HepG2 (cell line): ENCODE data around the gene VPS26B. TPM values are rescaled to one million over a fixed set of nuclear protein-coding genes. Genes with fewer than 3 reads are reported as not detected.
A peak's percentile ranks its signal among the peaks of the same experiment; 100 is the strongest.

Experiments
- DNMT1 ChIP-seq: sonication (generic); formaldehyde crosslinking; IDR thresholded peaks from 2 replicates; pipeline ENCODE4 v1.5.1; 2020; ENCODE audit warnings: mild to moderate bottlenecking, missing genetic modification reagents
- FOXK2 ChIP-seq: fragments of 450-650 bp; IDR thresholded peaks from 2 replicates; pipeline ENCODE4 v1.6.1; 2016
- SOX6 ChIP-seq, 2 experiments: fragments of 450-650 bp in 1 of 2; sonication (generic) in 1 of 2; formaldehyde crosslinking in 1 of 2; IDR thresholded peaks; 2 replicates each; pipeline versions ENCODE4 v1.4.0 to v1.6.1; 2017 to 2020; ENCODE audit warnings: antibody characterized with exemption in 1 of 2, mild to moderate bottlenecking in 1 of 2, missing genetic modification reagents in 1 of 2
- SUZ12 ChIP-seq: fragments of 150-350 bp; IDR thresholded peaks from 2 replicates; pipeline ENCODE4 v1.6.1; 2014; ENCODE audit warnings: low read depth, low read length
- TRIM24 ChIP-seq: sonication (generic); formaldehyde crosslinking; IDR thresholded peaks from 2 replicates; pipeline ENCODE4 v1.8.0; 2022; ENCODE audit warnings: mild to moderate bottlenecking, missing genetic modification reagents
- XBP1 ChIP-seq: sonication (generic); formaldehyde crosslinking; IDR thresholded peaks from 2 replicates; pipeline ENCODE4 v1.5.0; 2020; ENCODE audit warnings: missing genetic modification reagents
- YEATS2 ChIP-seq: sonication (generic); formaldehyde crosslinking; IDR thresholded peaks from 2 replicates; pipeline ENCODE4 v1.4.0; 2020; ENCODE audit warnings: missing genetic modification reagents, borderline replicate concordance
- ZNF496 ChIP-seq: sonication (generic); formaldehyde crosslinking; IDR thresholded peaks from 2 replicates; pipeline ENCODE4 v1.8.1; 2023; ENCODE audit warnings: mild to moderate bottlenecking, moderate library complexity, missing genetic modification reagents; ENCODE audit not compliant: insufficient replicate concordance
- ZNF543 ChIP-seq: sonication (generic); formaldehyde crosslinking; IDR thresholded peaks from 2 replicates; pipeline ENCODE4 v1.4.0; 2020; ENCODE audit warnings: mild to moderate bottlenecking, missing genetic modification reagents
- ZNF670 ChIP-seq: sonication (generic); formaldehyde crosslinking; IDR thresholded peaks from 2 replicates; pipeline ENCODE4 v1.8.0; 2022; ENCODE audit warnings: mild to moderate bottlenecking, missing genetic modification reagents, borderline replicate concordance
- polyA plus RNA-seq, 8 experiments: library from polyadenylated mRNA; depleted of rRNA in 3 of 8; stranded (reverse) in 7 of 8; unstranded in 1 of 8; fragments of >200 nt; fragmentation: Illumina TruSeq in 4 of 8; extraction: Trizol in 4 of 8; gene quantifications; 2 replicates each; pipeline versions ENCODE4 v1.2.1 to v1.2.3, GENCODE V29; 2011 to 2016; ENCODE audit warnings: low read depth in 4 of 8, missing spikeins in 1 of 8, mixed read lengths in 1 of 8; ENCODE audit not compliant: insufficient read depth in 1 of 8
- total RNA-seq, 5 experiments: library from RNA; depleted of rRNA; stranded (reverse); fragments of >200 nt; fragmentation: Illumina TruSeq; extraction: Trizol; gene quantifications; 2 replicates each; pipeline ENCODE4 v1.2.3, GENCODE V29; 2016; ENCODE audit warnings: low read depth in 1 of 5
- TF ChIP-seq, protein P1 (sequence below): IDR thresholded peaks from 2 replicates; pipeline ENCODE4 v1.6.1; 2016; ENCODE audit warnings: low read depth, missing genetic modification reagents, missing compliant biosample characterization
- TF ChIP-seq, protein P2 (sequence below): sonication (generic); formaldehyde crosslinking; IDR thresholded peaks from 2 replicates; pipeline ENCODE4 v1.4.0; 2020; ENCODE audit warnings: missing genetic modification reagents
- TF ChIP-seq, protein P3 (sequence below): sonication (generic); formaldehyde crosslinking; IDR thresholded peaks from 2 replicates; pipeline ENCODE4 v1.8.1; 2023; ENCODE audit warnings: mild to moderate bottlenecking, moderate library complexity, missing genetic modification reagents
- TF ChIP-seq, protein P4 (sequence below): sonication (generic); formaldehyde crosslinking; IDR thresholded peaks from 2 replicates; pipeline ENCODE4 v1.5.1; 2020; ENCODE audit warnings: mild to moderate bottlenecking, missing genetic modification reagents, moderate library complexity

VPS26B gene
- total and polyA plus RNA-seq, 2 of the 13 experiments (the other 11 are each of a cell fraction or from before 2014, with no cell fraction given) = 20.2 to 23.2 TPM

DNA sequence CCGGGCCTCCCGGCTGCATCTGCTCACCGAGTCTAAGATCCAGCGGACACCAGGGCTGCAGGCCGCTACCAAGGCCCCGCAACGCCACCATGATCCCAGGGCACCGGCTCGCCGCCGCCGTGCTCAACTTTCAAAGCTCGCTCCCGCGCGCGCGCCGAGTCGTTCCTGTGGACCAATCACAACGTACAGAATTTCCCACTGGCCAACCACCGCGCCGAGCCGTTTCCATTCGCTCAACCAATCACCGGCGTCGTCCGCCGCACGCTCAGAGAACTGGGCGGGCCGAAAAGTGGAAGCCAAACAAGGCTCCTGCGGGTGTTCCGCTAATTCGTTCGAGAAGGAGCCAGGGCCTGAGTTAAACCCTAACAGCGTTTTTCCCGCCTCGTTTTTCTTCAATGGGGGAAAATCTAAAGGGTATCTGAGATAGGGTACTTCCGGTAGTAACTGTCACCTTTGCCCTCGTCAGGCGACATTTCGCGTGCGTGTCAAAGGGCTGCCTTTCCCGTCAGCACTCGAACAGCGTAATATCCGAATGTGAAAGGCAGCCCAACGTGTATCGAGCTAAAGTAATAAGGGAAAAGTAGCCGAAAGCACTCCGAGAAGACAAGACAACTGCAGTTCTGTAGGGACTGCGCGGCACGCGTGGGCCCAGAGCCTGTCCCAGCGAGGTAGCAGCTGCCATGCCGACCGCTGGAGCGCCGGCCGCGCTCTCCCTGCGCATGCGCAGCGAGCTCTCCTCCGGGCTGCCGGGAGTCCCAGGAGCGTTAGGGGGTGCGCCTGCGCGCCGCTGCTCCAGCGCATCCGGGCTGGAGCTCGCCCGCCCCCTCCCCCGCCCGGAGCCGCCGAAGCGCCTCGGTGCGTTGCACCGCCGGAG lies at the start of gene VPS26B, which contains the start of gene NCAPD3 (continued):
- TF ChIP-seq, protein P1, sequence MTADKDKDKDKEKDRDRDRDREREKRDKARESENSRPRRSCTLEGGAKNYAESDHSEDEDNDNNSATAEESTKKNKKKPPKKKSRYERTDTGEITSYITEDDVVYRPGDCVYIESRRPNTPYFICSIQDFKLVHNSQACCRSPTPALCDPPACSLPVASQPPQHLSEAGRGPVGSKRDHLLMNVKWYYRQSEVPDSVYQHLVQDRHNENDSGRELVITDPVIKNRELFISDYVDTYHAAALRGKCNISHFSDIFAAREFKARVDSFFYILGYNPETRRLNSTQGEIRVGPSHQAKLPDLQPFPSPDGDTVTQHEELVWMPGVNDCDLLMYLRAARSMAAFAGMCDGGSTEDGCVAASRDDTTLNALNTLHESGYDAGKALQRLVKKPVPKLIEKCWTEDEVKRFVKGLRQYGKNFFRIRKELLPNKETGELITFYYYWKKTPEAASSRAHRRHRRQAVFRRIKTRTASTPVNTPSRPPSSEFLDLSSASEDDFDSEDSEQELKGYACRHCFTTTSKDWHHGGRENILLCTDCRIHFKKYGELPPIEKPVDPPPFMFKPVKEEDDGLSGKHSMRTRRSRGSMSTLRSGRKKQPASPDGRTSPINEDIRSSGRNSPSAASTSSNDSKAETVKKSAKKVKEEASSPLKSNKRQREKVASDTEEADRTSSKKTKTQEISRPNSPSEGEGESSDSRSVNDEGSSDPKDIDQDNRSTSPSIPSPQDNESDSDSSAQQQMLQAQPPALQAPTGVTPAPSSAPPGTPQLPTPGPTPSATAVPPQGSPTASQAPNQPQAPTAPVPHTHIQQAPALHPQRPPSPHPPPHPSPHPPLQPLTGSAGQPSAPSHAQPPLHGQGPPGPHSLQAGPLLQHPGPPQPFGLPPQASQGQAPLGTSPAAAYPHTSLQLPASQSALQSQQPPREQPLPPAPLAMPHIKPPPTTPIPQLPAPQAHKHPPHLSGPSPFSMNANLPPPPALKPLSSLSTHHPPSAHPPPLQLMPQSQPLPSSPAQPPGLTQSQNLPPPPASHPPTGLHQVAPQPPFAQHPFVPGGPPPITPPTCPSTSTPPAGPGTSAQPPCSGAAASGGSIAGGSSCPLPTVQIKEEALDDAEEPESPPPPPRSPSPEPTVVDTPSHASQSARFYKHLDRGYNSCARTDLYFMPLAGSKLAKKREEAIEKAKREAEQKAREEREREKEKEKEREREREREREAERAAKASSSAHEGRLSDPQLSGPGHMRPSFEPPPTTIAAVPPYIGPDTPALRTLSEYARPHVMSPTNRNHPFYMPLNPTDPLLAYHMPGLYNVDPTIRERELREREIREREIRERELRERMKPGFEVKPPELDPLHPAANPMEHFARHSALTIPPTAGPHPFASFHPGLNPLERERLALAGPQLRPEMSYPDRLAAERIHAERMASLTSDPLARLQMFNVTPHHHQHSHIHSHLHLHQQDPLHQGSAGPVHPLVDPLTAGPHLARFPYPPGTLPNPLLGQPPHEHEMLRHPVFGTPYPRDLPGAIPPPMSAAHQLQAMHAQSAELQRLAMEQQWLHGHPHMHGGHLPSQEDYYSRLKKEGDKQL (CRISPR knock-in tag) = no peak
- TF ChIP-seq SOX6 (IDR thresholded peaks at IDR 0.05) (no peak), SOX6 (CRISPR knock-in tag; IDR thresholded peaks at IDR 0.05) (peak; percentile 76), DNMT1 (0 out of 2 replicates have a peak, but pooled peaks have one; percentile 13), ZNF543 (CRISPR knock-in tag) (0 out of 2 replicates have a peak, but pooled peaks have one; percentile 40), ZNF496 (no peak), ZNF670 (peak; percentile 21; the same call in 1 of the 2 replicates), SUZ12 (no peak), XBP1 (CRISPR knock-in tag) (no peak), FOXK2 (no peak), TRIM24 (no peak), YEATS2 (CRISPR knock-in tag) (no peak; the same call in none of the 2 replicates)
- TF ChIP-seq, protein P2, sequence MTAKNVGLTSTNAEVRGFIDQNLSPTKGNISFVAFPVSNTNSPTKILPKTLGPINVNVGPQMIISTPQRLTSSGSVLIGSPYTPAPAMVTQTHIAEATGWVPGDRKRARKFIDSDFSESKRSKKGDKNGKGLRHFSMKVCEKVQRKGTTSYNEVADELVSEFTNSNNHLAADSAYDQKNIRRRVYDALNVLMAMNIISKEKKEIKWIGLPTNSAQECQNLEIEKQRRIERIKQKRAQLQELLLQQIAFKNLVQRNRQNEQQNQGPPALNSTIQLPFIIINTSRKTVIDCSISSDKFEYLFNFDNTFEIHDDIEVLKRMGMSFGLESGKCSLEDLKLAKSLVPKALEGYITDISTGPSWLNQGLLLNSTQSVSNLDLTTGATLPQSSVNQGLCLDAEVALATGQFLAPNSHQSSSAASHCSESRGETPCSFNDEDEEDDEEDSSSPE = peak; percentile 98
- TF ChIP-seq, protein P3, sequence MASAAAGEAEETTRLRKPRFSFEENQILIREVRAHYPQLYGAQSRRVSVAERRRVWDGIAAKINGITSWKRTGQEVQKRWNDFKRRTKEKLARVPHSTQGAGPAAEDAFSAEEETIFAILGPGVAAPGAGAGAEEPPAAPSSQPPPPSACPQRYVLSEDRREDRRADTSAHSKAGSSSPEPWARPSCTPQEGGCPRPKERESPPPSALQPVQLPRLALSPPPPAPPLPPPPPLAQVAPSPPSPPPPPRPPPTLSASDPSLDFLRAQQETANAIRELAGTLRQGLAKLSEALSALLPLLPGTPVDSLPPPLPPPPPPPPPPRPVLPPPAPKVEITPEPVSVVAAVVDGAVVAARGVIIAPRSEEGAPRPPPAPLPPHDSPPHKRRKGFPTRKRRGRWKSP (CRISPR knock-in tag) = peak; percentile 97
- TF ChIP-seq, protein P4, sequence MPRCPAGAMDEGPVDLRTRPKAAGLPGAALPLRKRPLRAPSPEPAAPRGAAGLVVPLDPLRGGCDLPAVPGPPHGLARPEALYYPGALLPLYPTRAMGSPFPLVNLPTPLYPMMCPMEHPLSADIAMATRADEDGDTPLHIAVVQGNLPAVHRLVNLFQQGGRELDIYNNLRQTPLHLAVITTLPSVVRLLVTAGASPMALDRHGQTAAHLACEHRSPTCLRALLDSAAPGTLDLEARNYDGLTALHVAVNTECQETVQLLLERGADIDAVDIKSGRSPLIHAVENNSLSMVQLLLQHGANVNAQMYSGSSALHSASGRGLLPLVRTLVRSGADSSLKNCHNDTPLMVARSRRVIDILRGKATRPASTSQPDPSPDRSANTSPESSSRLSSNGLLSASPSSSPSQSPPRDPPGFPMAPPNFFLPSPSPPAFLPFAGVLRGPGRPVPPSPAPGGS = no peak; the same call in 1 of the 2 replicates
